Measurements from ENCODE around the gene MTCL1. TPM values are rescaled to one million over a fixed set of nuclear protein-coding genes. Genes with fewer than 3 reads are reported as not detected.

Gene MTCL1
- total RNA-seq, 1 donor, result 54.9 TPM

DNA sequence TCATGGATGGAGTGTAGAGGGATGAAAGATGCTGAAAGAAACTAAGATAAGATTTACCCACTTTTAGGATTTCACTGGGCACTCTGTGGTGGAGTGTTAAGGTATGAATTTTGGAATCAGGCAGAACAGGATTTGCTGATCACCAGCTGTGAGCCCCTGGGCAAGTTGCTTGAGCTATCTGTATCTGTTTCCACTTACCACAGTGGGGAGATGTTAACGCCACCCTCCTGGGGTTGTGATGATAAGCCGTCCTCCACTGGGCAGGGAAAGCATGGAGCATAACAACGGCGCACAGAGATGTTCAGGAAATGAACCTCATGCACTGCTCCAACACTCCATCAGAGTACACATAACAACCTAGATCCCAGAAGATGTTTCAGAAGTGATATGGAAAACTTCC lies 160.6 kb downstream of the MTCL1 start:
- TF ChIP-seq, protein P1, sequence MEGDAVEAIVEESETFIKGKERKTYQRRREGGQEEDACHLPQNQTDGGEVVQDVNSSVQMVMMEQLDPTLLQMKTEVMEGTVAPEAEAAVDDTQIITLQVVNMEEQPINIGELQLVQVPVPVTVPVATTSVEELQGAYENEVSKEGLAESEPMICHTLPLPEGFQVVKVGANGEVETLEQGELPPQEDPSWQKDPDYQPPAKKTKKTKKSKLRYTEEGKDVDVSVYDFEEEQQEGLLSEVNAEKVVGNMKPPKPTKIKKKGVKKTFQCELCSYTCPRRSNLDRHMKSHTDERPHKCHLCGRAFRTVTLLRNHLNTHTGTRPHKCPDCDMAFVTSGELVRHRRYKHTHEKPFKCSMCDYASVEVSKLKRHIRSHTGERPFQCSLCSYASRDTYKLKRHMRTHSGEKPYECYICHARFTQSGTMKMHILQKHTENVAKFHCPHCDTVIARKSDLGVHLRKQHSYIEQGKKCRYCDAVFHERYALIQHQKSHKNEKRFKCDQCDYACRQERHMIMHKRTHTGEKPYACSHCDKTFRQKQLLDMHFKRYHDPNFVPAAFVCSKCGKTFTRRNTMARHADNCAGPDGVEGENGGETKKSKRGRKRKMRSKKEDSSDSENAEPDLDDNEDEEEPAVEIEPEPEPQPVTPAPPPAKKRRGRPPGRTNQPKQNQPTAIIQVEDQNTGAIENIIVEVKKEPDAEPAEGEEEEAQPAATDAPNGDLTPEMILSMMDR (IDR thresholded peaks at IDR 0.05; ENCODE audit: insufficient read depth, low read length), result no peak
- no peak overlapping the region for H3K4me3 ChIP-seq (ENCODE audit: low read depth, low read length)
- DNase-seq (ENCODE audit: low read depth), result no peak

GRCh38 chr18:8866679-8867078 lies 161.3 kb downstream of the MTCL1 start:
- no peak for DNase-seq (ENCODE audit: low read depth)
- TF ChIP-seq, protein P1 (IDR thresholded peaks at IDR 0.05; ENCODE audit: insufficient read depth, low read length), result no peak
- H3K4me3 ChIP-seq (ENCODE audit: low read depth, low read length), result no peak overlapping the region

GRCh38 chr18:8868276-8868675 lies 162.9 kb downstream of the MTCL1 start:
- TF ChIP-seq, protein P1 (IDR thresholded peaks at IDR 0.05; ENCODE audit: insufficient read depth, low read length), result no peak
- DNase-seq (ENCODE audit: low read depth), result no peak
- no peak overlapping the region for H3K4me3 ChIP-seq (ENCODE audit: low read depth, low read length)

DNA sequence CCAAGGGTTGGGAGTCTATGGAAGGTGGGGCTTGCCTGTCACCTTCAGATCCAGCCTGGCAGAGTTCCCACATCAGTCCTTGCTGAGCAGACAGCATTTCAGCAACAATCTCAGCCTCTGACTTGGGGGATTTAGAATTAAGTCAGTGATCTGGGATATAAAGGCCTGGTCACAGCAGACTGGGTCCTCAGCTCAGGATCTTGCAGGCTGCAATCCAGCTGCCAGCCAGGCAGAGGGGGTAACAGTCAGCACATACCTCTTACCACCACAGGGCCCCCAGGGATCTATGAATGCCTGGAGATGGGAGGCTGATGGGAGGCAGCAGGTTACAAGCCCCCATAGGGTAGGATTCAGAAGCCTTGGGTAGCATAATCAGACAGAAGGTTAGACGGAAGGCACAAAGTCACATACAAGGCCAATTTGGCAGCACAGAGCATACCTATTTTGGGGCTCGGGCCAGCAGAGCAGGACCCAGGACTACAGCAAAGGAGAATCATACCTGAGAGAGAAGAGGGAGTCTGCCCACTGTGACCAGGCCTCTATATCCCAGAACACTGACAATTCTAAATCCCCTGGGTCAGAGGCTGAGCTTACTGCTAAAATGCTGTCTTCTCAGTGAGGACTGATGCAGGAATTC lies 163.5 kb downstream of the MTCL1 start:
- no peak overlapping the region for H3K4me3 ChIP-seq (ENCODE audit: low read depth, low read length)
- DNase-seq (ENCODE audit: low read depth), result no peak
- TF ChIP-seq, protein P1 (IDR thresholded peaks at IDR 0.05; ENCODE audit: insufficient read depth, low read length), result no peak

DNA sequence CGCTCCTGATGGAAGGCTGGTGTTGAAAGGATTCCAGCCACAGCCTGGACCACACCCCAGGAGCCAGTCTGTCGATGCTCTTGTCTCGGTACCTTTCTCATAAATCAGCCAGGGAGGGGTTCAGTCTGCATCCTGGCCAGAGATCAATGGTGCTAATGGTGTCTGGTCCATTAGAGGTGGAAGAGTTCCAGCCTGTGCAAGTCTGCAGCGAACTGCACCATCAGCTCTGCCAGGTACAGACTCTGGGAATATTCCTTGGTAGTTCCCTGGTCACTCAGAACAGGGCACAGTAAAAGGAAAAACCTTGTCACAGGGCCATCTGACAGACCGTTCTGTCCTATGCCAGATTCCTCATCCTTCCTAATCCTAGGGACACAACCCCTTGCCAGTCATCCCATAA lies 164.3 kb downstream of the MTCL1 start:
- TF ChIP-seq, protein P1 (IDR thresholded peaks at IDR 0.05; ENCODE audit: insufficient read depth, low read length), result no peak
- no peak for DNase-seq (ENCODE audit: low read depth)
- no peak overlapping the region for H3K4me3 ChIP-seq (ENCODE audit: low read depth, low read length)

GRCh38 chr18:8870528-8870927 lies 165.2 kb downstream of the MTCL1 start:
- TF ChIP-seq, protein P1 (IDR thresholded peaks at IDR 0.05; ENCODE audit: insufficient read depth, low read length), result no peak

GRCh38 chr18:8871489-8871888 lies 166.1 kb downstream of the MTCL1 start:
- TF ChIP-seq, protein P1 (IDR thresholded peaks at IDR 0.05; ENCODE audit: insufficient read depth, low read length), result no peak
- no peak for DNase-seq (ENCODE audit: low read depth)
- H3K4me3 ChIP-seq (ENCODE audit: low read depth, low read length), result no peak overlapping the region

More at GRCh38 chr18:8870528-8870927, 165.2 kb downstream of the MTCL1 start:
- DNase-seq (ENCODE audit: low read depth), result no peak
- no peak overlapping the region for H3K4me3 ChIP-seq (ENCODE audit: low read depth, low read length)

Data from fibroblast of the aortic adventitia (primary cell).